Measurements from ENCODE around the gene UTP3.
"Not testable (repeated sequence)": the region's sequence is repeated elsewhere in the genome, so short reads cannot be mapped to it uniquely, and the experiment has no call there.

Gene UTP3

GRCh38 chr4:70718811-70719604, 30.7 kb downstream of the UTP3 start:
- DNase-seq, result no peak

- DNase-seq, result no peak
Observed at GRCh38 chr4:70721747-70722146, 33.4 kb downstream of the UTP3 start, which contains the start of gene RUFY3. Gene RUFY3, plus strand, starts transcription at chr4:70721964. Its CDS starts 610 bp downstream, at chr4:70722574.

- DNase-seq, result peak; percentile 49 to 55
Observed at GRCh38 chr4:70722199-70722791, 34.0 kb downstream of the UTP3 start.

GRCh38 chr4:70724463-70724862, 36.1 kb downstream of the UTP3 start:
- no peak for DNase-seq

- DNase-seq, result no peak
Observed at GRCh38 chr4:70725633-70726032, 37.3 kb downstream of the UTP3 start.

- not testable (repeated sequence) for DNase-seq
Observed at GRCh38 chr4:70726515-70726914, 38.2 kb downstream of the UTP3 start.

GRCh38 chr4:70728091-70728490, 39.8 kb downstream of the UTP3 start:
- no peak for DNase-seq

- DNase-seq, result not testable (repeated sequence)
Observed at GRCh38 chr4:70732878-70733277, 44.5 kb downstream of the UTP3 start.

GRCh38 chr4:70734168-70734954, 46.0 kb downstream of the UTP3 start:
- DNase-seq, result peak; percentile 20 to 29

GRCh38 chr4:70734971-70735370, 46.6 kb downstream of the UTP3 start:
- DNase-seq, result no peak

- DNase-seq, result peak; percentile 26 to 39
Observed at GRCh38 chr4:70735915-70736314, 47.6 kb downstream of the UTP3 start.

- no peak for DNase-seq
Observed at GRCh38 chr4:70737006-70737405, 48.7 kb downstream of the UTP3 start.

- no peak for DNase-seq
Observed at GRCh38 chr4:70737409-70737808, 49.1 kb downstream of the UTP3 start.

GRCh38 chr4:70739496-70740337, 51.4 kb downstream of the UTP3 start:
- DNase-seq, result no peak
